ENCODE results near the gene TCF12.

TCF12 gene

GRCh38 chr15:57285386-57285785, 366.9 kb downstream of the TCF12 start:
- no peak for TF ChIP-seq TAF1 (IDR thresholded peaks at IDR 0.05; ENCODE audit: low read depth)
- no peak for TF ChIP-seq TCF12 (IDR thresholded peaks at IDR 0.05; ENCODE audit: low read depth)
- TF ChIP-seq ZBTB7A (IDR thresholded peaks at IDR 0.05; ENCODE audit: low read depth), result no peak
- TF ChIP-seq TEAD4 (IDR thresholded peaks at IDR 0.05), result no peak
- TF ChIP-seq REST (IDR thresholded peaks at IDR 0.05; ENCODE audit: low read depth), result no peak
- no peak for TF ChIP-seq EP300 (IDR thresholded peaks at IDR 0.05; ENCODE audit: borderline replicate concordance)
- no peak for TF ChIP-seq YY1 (IDR thresholded peaks at IDR 0.05; ENCODE audit: low read depth)
- no peak for TF ChIP-seq CREB1 (IDR thresholded peaks at IDR 0.05; ENCODE audit: low read depth)
- no peak for TF ChIP-seq EGR1 (IDR thresholded peaks at IDR 0.05)
- TF ChIP-seq MAX (IDR thresholded peaks at IDR 0.05), result no peak
- TF ChIP-seq CEBPB (IDR thresholded peaks at IDR 0.05), result no peak
- no peak for TF ChIP-seq USF1 (IDR thresholded peaks at IDR 0.05)
- no peak for TF ChIP-seq NFIC (IDR thresholded peaks at IDR 0.05)
- no peak for TF ChIP-seq RAD21 (IDR thresholded peaks at IDR 0.05; ENCODE audit: low read depth)
- TF ChIP-seq FOXM1 (IDR thresholded peaks at IDR 0.05; ENCODE audit: borderline replicate concordance, low read depth), result no peak

- TF ChIP-seq TEAD4 (IDR thresholded peaks at IDR 0.05) (no peak), TCF12 (IDR thresholded peaks at IDR 0.05; ENCODE audit: low read depth) (no peak), EGR1 (IDR thresholded peaks at IDR 0.05) (no peak), TAF1 (IDR thresholded peaks at IDR 0.05; ENCODE audit: low read depth) (no peak)
Measured at GRCh38 chr15:57286446-57287122, 368.1 kb downstream of the TCF12 start.

GRCh38 chr15:57287123-57287521, 368.7 kb downstream of the TCF12 start:
- TF ChIP-seq YY1 (IDR thresholded peaks at IDR 0.05; ENCODE audit: low read depth), result no peak
- TF ChIP-seq EGR1 (IDR thresholded peaks at IDR 0.05), result no peak
- no peak for TF ChIP-seq MAX (IDR thresholded peaks at IDR 0.05)
- no peak for TF ChIP-seq TCF12 (IDR thresholded peaks at IDR 0.05; ENCODE audit: low read depth)
- TF ChIP-seq TAF1 (IDR thresholded peaks at IDR 0.05; ENCODE audit: low read depth), result no peak
- no peak for TF ChIP-seq FOXM1 (IDR thresholded peaks at IDR 0.05; ENCODE audit: borderline replicate concordance, low read depth)
- no peak for TF ChIP-seq USF1 (IDR thresholded peaks at IDR 0.05)
- no peak for TF ChIP-seq RAD21 (IDR thresholded peaks at IDR 0.05; ENCODE audit: low read depth)
- no peak for TF ChIP-seq ZBTB7A (IDR thresholded peaks at IDR 0.05; ENCODE audit: low read depth)
- no peak for TF ChIP-seq CREB1 (IDR thresholded peaks at IDR 0.05; ENCODE audit: low read depth)
- TF ChIP-seq CEBPB (IDR thresholded peaks at IDR 0.05), result no peak
- TF ChIP-seq NFIC (IDR thresholded peaks at IDR 0.05), result no peak
- TF ChIP-seq TEAD4 (IDR thresholded peaks at IDR 0.05), result no peak
- TF ChIP-seq REST (IDR thresholded peaks at IDR 0.05; ENCODE audit: low read depth), result no peak
- no peak for TF ChIP-seq EP300 (IDR thresholded peaks at IDR 0.05; ENCODE audit: borderline replicate concordance)

GRCh38 chr15:57288926-57289580, 370.6 kb downstream of the TCF12 start:
- no peak for TF ChIP-seq MAX (IDR thresholded peaks at IDR 0.05)
- no peak for TF ChIP-seq TAF1 (IDR thresholded peaks at IDR 0.05; ENCODE audit: low read depth)
- no peak for TF ChIP-seq TEAD4 (IDR thresholded peaks at IDR 0.05)
- no peak for TF ChIP-seq TCF12 (IDR thresholded peaks at IDR 0.05; ENCODE audit: low read depth)
- no peak for TF ChIP-seq REST (IDR thresholded peaks at IDR 0.05; ENCODE audit: low read depth)
- TF ChIP-seq ZBTB7A (IDR thresholded peaks at IDR 0.05; ENCODE audit: low read depth), result no peak
- no peak for TF ChIP-seq NFIC (IDR thresholded peaks at IDR 0.05)
- TF ChIP-seq FOXM1 (IDR thresholded peaks at IDR 0.05; ENCODE audit: borderline replicate concordance, low read depth), result no peak
- no peak for TF ChIP-seq USF1 (IDR thresholded peaks at IDR 0.05)
- TF ChIP-seq YY1 (IDR thresholded peaks at IDR 0.05; ENCODE audit: low read depth), result no peak
- TF ChIP-seq CEBPB (IDR thresholded peaks at IDR 0.05), result no peak
- TF ChIP-seq EGR1 (IDR thresholded peaks at IDR 0.05), result no peak
- no peak for TF ChIP-seq RAD21 (IDR thresholded peaks at IDR 0.05; ENCODE audit: low read depth)
- TF ChIP-seq EP300 (IDR thresholded peaks at IDR 0.05; ENCODE audit: borderline replicate concordance), result no peak
- no peak for TF ChIP-seq CREB1 (IDR thresholded peaks at IDR 0.05; ENCODE audit: low read depth)
